GM21528 (cell line): ENCODE measurements around the gene HGFAC.

Source experiments
- ATAC-seq: cut with Tn5 transposase; IDR thresholded peaks from one replicate; pipeline ENCODE4 v1.9.1; 2021; ENCODE audit warnings: mild to moderate bottlenecking, moderate library complexity; ENCODE audit not compliant: unreplicated experiment, low FRiP score

The HGFAC gene

GRCh38 chr4:3471098-3471760 is 29.5 kb downstream of the HGFAC start:
- ATAC-seq, result no peak

GRCh38 chr4:3471886-3472285 is 30.1 kb downstream of the HGFAC start:
- ATAC-seq, result no peak

DNA sequence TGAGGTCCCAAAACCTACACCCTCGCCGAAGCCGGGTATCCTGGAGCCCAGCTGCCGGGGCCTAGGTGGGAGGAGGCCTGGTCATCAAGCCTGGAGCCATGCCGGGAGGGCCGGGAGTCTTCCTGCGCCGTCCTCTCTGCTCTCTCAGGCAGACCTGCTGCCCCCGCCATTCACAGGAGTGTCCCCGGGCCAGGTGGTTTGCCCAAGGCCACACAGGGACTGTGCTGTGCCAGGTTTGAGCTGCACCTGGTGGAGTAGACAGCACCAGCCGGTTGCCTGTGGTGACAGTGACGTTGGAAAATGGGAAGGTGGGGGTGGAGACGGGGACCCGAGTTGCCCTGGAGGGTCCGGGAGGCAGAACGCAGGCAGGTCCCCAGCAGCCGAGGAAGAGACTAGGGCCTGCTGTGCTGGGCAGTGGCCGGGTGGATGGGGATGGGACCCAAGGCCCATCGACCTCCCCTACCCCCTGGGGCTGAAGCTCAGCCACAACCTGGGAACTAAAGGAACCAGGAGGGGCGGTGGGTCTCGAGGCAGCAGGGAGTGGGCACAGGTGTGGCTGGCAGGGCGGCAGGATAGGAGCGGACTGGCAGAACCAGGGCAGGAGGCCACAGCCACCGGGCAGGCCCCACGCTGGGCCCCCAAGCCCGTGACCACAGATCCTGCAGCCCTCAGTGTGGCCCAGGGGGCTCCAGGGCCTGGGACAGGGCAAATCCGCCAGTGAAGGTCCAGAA is 30.8 kb downstream of the HGFAC start:
- ATAC-seq, result no peak

- no peak for ATAC-seq
Measured at GRCh38 chr4:3473181-3473950, 31.6 kb downstream of the HGFAC start.

DNA sequence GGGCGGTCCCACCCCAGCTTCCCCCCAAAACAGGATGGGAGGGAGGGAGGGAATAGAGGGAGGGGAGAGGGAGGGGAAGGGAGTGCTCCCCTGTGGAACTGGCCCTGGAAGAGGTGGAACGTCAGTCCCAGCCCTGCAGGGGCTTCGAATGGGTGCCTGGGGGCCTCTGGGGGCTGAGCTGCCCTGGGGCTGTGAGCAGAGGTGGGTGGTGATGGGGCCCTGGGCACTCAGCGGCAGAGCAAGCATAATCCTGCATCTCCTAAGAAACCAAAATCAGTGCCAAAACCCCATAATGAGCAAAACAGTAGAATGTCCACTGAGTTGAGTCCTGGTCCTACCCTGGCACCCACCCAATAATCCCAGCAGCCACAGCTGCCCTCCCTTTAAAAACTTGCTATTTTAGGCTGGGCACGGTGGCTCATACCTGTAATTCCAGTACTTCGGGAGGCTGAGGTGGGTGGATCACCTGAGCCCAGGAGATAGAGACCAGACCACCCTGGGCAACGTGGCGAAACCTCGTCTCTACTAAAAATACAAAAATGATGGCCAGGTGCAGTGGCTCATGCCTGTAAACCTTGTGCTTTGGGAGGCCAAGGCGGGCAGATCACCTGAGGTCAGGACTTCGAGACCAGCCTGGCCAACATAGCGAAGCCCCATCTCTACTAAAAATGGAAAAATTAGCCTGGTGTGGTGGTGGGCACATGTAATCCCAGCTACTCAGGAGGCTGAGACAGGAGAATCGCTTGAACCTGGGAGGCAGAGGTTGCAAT is 32.4 kb downstream of the HGFAC start:
- ATAC-seq, result no peak

- ATAC-seq, result no peak
Measured at GRCh38 chr4:3475041-3475712, 33.4 kb downstream of the HGFAC start.

DNA sequence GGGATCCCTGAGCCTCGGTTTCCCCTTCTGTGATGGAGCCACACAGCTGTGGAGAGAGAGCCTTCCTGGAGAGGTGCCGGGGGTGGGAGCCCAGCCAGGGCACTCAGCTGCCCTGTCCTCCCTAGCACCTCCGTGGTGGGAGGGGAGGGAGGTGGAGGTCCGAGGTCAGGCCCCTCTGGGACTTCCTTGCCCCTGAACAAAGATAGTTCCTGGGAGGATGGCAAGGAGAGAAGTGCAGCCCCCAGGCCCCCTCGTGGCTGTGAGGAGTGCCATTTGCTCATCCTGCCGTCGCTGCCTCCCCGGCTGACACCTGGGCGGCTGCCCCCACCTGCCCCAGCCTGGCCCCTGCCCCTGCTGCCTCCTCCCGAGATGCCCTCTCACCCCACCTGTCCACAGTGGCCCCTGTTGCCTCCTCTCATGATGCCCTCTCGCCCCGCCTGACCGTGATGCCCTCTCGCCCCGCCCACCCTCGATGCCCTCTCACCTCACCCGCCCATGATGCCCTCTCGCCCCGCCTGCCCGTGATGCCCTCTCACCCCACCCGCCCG is 34.0 kb downstream of the HGFAC start:
- ATAC-seq, result no peak

DNA sequence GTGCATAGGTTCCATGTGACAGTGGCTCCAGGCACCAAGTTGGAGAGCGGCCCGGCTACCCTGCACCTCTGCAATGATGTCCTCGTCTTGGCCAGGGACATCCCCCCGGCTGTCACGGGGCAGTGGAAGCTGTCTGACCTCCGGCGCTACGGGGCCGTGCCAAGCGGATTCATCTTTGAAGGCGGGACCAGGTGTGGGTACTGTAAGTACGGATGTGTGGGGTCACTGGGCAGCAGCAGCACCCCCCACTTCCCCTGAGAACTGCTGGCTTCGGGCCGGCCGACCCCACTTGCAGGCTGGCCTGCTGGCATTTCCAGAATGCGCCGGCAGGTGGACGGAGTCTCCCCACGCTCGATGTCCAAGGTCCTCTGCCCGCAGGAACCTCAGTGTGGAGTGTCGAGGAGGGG is 34.6 kb downstream of the HGFAC start:
- ATAC-seq, result no peak

DNA sequence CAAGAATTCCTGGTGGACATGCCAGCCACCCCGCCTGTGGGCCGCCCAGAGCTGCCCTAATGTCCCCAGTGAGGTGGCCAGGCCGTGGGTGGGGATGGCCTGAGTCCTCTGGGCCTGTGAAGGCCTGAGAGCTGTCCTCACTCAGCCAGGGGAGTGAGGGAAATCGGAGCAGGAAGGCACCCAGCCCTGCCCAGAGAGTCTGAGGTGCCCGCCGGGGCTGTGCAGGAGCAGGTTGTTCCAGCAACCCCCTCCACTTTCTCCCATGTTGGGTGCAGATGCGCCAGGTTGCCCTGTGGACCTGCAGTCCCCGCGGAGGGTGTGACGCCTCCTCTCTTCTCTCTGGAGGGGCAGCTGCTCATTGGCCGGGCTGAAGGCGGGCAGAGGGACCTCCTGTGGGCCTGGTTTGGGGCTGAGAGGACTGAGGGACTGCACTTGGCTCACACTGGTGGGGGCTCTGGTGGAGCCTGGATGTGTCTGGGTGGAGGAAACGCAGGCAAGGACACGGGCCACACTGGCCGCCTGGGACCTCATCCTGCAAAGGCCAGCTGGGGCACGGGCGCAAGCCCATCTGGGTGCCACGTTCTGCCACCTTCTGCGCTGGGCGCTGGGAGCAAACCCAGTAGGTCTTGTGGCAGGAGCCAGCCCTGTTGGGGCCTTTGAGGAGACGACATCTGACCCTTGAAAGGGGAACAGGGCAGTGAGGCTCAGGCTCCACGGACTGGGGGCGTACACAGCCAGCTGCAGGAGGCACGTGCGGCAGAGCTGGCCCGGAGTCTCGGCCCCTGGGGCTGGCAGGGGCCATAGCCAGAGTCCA is 35.4 kb downstream of the HGFAC start:
- ATAC-seq, result no peak

DNA sequence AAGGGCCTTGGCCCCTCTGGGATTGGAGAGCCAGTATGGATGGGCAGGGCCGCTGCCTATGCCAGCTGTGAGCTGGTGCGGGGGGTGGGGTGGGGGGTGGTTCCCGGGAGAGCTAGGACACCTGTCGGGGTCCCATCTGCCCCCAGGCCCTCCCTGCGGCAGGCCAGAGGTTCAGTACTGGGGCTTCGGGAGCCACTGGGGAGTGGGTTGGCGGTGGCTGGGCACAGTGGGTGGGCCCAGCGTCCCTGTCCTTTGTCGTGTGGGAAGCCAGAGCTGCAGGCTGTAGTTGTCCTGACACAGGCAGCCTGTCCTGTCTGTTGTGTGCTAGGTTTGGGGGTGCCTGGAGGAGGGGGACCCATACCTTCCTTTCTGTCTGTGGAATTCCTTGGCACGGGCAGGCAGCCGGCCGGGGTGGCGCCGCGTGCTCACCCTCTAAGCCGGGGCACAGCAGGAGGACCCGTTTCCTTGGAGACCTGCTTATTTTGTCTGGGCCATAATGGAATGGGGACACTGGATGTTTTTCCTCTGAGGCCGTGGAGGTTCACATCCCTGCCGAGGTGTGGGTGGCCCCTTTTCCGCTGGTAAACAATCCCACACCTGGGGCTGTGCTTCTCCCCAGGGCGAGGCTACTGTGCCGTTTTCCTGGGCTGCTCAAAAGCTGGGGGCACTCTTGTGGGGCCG is 36.1 kb downstream of the HGFAC start:
- no peak for ATAC-seq

GRCh38 chr4:3478446-3479357 is 36.9 kb downstream of the HGFAC start:
- no peak for ATAC-seq

- no peak for ATAC-seq
Measured at GRCh38 chr4:3479358-3480101, 37.8 kb downstream of the HGFAC start.

DNA sequence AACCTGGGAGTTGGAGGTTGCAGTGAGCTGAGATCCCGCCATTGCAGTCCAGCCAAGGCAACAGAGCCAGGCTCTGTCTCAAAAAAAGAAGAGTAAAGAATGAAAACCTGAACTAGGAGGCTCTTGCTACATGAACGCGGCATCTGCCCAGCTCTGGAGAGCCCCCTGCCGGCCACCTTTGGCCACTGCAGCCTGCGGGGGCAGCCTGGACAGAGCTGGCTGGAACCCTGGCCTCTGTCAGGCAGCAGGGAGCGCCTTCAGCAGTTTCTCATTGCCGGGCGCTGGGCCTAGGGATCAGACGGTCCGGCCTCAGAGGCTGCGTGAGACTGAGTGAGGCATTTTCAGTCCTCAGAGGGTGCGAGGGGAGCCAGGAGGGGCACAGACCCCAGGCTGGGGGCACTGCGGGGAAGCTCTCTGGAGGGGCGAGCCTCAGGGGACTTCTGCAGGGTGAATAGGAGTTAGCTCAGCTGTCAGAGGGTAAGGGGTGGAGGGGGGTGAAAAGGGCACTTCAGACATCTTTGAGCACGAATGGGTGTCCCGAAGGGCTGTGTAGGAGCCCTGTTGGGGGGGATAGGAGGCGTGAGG is 38.9 kb downstream of the HGFAC start:
- no peak for ATAC-seq

DNA sequence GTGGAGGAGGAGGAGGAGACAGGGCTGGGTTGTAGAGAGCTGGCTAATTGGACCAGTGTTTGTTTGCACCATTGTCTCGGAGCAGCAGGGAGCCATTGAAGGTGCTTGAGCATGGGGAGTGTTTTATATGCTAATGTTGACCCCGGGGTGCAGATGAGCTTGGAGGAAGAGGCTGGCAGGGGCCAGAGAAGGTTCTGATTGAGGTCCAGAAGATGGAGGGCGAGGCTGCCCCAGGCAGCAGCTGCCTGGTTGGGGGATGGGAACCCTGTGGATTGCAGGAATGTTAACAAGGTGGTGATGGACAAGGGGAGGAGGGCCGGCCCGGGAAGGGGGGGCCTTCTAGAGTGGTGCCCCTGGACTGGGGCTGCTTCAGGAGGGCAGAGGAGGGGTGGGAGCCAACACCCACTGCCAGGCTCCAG is 39.4 kb downstream of the HGFAC start:
- no peak for ATAC-seq

DNA sequence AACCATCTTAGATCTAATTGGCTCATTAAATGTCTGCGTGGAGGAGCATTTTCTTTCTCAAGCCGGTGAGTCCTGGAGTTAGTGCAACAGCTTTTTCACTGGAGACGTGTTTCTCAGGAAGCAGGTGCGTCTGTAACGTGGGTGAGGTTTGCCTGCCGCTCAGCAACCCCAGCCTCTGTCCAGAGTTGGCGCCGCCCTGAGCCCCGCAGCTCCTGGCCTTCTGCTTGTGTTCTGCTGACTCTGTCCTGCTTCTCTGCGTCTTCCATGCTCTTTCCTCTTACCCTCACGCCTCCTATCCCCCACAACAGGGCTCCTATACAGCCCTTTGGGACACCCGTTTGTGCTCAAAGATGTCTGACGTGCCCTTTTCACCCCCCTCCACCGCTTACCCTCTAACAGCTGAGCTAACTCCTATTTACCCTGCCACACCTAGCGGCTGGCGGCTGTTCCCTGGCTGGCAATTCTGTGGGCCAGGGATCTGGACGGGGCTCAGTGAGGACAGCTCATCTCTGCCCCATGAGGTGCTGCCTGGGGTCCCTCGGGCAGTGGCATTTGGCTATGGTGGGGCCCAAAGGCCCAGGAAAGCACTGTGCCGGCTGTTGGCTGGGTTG is 40.1 kb downstream of the HGFAC start:
- ATAC-seq, result no peak

DNA sequence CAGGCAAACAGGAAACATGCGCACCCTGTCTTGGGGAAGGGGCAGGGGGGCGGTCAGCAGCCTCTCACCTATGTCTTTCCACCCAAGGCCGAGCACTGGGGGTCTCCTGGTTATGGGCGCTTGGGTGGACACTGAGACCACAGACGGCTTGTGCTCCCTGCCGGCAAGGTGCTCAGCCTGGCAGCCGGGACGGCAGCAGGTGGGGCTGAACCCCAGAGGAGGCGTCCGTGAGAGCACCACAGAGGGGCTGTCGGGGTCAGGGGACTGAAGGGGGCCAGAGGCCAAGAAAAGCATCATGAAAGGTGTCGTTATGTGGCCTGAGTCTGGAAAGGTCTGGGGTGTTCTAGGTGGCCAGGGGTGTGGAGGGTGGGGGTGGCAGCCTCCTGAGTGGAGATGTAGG is 40.9 kb downstream of the HGFAC start:
- no peak for ATAC-seq
